Fibroblast of lung (primary cell): ENCODE data around the gene C1orf50.
A peak's percentile ranks its signal among the peaks of the same experiment; 100 is the strongest.

Experiments
- EZH2 ChIP-seq: IDR thresholded peaks from 2 replicates; pipeline ENCODE4 v1.5.1; 2012; ENCODE audit warnings: low read length, control low read depth, mild to moderate bottlenecking; ENCODE audit errors: missing control alignments
- TF ChIP-seq, protein P1 (sequence below), 2 donors: IDR thresholded peaks in 1 of 2; conservative IDR thresholded peaks in 1 of 2; 1 replicate in 1 of 2; 2 replicates in 1 of 2; pipeline ENCODE4 v1.5.1; 2011 to 2012; ENCODE audit warnings: low read length in 2 of 2, control low read depth in 1 of 2, inconsistent platforms in 1 of 2, low read depth in 1 of 2, mild to moderate bottlenecking in 1 of 2

DNA sequence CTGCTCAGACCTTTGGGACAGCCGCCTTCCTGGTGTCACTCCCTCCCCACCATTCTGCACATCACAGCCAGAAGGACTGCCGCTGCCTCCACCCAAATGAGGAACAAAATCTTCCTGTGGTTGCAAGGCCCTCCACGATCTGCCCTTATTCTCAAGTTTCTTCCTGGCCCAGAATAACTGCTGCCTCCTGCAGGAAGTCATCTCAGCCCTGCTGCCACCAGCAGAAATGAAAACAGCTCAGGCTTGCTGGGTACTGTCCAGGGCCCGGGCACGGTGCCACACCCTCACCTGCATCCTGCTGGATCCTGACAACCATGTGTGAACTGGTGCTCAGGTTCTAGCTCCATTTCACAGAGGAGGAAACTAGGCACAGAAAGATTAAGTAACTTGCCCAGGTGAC lies 29.8 kb upstream of the C1orf50 start:
- TF ChIP-seq, protein P1, sequence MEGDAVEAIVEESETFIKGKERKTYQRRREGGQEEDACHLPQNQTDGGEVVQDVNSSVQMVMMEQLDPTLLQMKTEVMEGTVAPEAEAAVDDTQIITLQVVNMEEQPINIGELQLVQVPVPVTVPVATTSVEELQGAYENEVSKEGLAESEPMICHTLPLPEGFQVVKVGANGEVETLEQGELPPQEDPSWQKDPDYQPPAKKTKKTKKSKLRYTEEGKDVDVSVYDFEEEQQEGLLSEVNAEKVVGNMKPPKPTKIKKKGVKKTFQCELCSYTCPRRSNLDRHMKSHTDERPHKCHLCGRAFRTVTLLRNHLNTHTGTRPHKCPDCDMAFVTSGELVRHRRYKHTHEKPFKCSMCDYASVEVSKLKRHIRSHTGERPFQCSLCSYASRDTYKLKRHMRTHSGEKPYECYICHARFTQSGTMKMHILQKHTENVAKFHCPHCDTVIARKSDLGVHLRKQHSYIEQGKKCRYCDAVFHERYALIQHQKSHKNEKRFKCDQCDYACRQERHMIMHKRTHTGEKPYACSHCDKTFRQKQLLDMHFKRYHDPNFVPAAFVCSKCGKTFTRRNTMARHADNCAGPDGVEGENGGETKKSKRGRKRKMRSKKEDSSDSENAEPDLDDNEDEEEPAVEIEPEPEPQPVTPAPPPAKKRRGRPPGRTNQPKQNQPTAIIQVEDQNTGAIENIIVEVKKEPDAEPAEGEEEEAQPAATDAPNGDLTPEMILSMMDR (conservative IDR thresholded peaks at IDR 0.05 in 1 of 2, IDR thresholded peaks at IDR 0.05 in 1 of 2; ENCODE audit: low read depth in 1 of 2, low read length in 2 of 2) = peak in 1 of 2 donors; percentile 7
- TF ChIP-seq EZH2 = no peak
